Suppressor macrophage treated with lipopolysaccharide for 1 hour (primary cell): ENCODE measurements around the gene TRABD.

Experiments
- DNase-seq, 3 donors: peaks; one replicate each; pipeline ENCODE4 v3.0.0-alpha.2; 2020 to 2022

TRABD gene

GRCh38 chr22:50204571-50204970 lies 18.9 kb downstream of the TRABD start:
- DNase-seq = peak; percentile 45 to 72 (median 68)

DNA sequence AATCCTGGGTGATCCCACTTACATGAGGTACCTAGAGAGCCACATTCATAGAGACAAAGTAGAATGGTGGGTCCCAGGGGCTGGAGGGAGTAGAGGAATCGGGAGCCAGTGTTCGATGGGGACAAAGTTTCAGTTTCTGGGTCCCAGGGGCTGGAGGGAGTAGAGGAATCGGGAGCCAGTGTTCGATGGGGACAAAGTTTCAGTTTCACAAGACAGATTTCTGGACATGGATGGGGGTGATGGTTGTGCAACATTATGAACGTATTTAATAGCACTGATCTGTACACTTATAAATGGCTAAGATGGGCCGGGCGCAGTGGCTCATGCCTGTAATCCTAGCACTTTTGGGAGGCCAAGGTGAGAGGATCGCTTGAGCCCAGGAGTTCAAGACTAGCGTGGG lies 19.3 kb downstream of the TRABD start:
- peak in 1 of 3 donors; percentile 30 for DNase-seq

DNA sequence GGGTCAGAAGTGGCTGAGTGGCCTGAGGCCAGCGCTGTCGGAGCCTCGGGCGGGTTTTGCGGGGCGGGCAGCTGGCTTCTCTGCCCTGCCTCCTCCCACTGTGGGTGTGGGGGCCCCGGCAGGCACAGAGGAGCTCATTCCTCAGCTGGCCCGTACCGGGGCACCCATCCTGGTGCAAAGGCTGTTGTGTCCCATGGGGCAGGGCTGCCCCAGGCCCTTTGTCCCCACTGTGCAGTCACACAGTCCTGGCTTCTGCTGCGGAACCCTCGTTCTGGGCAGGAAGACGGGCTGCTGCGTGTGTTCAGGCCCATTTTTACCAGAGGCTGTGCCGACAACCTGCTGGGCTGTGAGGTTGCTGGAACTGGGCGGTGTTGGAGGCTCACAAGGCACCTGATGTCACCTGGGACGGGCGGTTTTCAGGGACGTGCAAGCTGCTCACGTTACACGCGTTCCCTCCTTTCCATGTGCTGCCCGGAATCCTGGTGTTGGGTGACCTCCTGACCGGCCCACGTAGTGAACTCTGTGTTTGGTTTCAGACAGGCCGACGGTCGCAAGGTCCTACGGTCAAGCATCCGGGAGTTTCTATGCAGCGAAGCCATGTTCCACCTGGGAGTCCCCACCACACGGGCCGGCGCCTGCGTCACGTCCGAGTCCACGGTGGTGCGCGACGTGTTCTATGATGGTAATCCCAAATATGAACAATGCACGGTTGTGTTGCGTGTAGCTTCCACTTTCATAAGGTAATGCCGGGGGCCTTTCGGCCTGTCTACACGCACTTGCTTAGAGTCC lies 20.3 kb downstream of the TRABD start:
- no peak for DNase-seq

GRCh38 chr22:50206599-50206998 lies 20.9 kb downstream of the TRABD start:
- peak in 2 of 3 donors; percentile 40 to 63 for DNase-seq

GRCh38 chr22:50207383-50208140 lies 21.8 kb downstream of the TRABD start:
- no peak for DNase-seq

GRCh38 chr22:50208430-50208938 lies 22.8 kb downstream of the TRABD start:
- no peak for DNase-seq

DNA sequence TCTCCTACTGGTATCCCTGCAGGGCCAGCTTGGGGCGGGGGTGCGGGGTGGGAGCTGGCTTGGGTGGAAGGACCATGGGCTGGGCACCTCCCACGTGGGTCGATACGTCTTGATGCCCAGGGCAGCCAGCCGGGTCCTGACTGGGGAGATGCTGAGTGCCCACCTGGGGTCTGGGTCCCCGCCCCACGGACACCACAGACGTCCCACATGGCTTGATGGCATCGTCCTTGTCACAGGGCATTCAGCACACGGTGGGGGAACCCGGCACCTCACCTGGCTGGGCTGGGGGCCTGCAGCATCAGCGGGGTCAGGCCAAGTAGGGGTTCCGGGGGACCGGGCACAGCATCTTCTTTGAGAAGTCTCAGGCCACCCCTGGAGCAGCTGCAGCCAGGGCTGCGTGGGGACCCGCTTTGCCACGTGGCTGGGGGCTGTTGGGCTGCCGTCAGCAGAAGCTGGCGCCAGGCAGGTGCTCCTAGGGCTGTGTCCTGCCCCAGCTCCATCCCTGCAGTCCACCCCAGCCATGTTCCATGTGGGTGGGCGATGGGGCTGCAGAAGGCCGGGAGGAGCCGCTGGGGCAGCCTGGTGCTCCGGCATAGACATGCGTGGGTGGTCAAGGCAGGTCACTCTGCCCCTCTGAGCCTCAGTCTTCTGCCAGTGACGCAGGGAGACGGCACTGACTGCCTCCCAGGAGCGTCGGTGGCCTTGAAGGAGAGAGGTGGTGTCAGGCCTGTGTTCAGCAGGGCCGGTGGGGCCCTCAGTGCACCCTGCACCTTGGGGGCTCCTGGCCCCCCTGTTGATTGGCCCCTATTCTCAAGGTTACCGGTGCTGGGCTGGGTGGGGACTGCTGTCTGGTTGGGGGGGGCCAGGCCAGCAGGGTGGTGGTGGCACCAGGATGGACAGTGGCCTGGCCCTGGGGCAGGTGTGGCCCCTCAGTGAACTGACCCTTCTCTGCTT lies 23.5 kb downstream of the TRABD start:
- DNase-seq = no peak

- peak; percentile 77 to 85 (median 84) for DNase-seq
Measured at GRCh38 chr22:50209893-50210292, 24.2 kb downstream of the TRABD start.

GRCh38 chr22:50210378-50211139 lies 24.8 kb downstream of the TRABD start:
- DNase-seq = no peak

DNA sequence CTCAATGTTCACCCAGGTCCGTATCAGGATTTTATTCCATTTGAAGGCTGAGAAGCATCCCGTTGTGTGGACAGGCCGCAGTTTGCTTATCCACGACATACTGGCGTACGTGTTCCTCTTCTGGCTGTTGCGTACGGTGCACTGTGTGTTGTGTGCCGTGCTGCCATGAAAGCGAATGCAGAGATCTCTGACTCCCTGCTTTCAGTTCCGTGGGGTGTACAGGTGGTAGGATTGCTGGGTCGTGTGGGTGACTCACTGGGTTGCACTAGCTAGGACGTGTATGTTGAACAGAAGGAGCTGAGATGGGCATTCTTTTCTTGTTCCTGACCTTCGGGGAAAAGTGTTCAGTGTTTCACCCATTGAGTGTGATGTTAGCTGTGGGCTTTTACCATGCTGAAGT lies 25.4 kb downstream of the TRABD start:
- no peak for DNase-seq

- DNase-seq = no peak
Measured at GRCh38 chr22:50213263-50213662, 27.6 kb downstream of the TRABD start.

GRCh38 chr22:50215297-50216054 lies 29.8 kb downstream of the TRABD start:
- DNase-seq = no peak

DNA sequence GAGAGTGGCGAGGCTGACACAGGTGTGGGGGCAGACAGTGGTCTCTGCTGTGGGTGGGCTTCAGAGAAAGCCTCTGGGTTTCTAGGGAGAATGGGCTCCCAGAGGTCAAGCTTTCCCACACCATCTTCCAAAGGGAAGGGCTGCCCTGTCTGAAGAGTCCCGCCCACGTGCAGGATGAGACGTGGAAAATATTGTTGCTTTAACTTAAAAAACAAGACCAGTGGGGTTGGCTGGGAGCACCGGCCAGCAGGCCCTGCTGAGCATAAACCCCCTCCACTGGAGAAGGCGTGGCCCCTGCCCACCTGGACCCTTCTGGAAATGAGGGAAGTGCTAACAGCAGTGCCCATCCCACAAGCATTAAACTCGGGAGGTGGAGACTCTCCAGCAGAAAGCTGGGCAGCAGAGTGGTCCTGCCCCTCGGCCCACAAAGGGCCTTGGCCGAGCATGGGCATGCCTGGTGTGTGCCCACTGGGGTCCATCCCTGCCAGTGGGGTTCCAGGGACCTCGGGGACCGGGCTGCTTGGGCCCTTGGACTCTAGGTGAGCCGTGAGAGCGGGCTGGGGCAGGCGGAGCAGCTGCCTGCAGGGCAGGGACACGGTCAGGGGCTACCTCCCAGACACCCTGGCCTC lies 30.5 kb downstream of the TRABD start:
- DNase-seq = no peak

- DNase-seq = no peak
Measured at GRCh38 chr22:50216684-50217520, 31.2 kb downstream of the TRABD start.

DNA sequence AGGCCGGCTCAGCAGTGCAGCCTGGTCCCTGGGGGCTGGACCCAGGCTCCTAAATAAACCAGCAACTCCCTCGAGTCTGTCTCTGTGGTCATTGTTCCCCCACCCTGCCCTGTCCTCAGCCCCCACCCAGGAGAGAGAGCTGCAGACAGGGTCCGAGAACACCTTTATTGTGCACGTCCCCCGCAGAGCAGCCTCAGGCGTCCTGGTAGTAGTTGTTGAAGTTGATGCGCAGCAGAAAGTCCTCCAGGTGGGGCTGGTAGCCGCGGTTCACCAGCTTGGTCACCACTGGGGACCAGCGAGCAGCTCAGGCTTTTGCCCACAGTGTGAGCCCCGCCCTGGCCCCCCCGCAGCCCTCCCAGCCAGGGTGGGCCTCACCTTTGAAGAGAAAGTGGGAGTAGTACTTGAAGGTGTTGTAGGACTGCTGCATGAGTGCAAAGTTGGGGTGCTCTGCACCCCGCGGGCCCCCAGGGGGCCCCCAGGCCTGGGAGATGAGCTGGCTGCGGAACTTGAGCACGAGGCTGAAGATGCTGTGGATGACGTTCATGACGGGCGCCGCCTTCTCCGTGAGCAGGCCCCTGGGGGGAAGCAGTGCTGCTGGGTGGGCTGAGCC lies 31.9 kb downstream of the TRABD start:
- no peak for DNase-seq

DNA sequence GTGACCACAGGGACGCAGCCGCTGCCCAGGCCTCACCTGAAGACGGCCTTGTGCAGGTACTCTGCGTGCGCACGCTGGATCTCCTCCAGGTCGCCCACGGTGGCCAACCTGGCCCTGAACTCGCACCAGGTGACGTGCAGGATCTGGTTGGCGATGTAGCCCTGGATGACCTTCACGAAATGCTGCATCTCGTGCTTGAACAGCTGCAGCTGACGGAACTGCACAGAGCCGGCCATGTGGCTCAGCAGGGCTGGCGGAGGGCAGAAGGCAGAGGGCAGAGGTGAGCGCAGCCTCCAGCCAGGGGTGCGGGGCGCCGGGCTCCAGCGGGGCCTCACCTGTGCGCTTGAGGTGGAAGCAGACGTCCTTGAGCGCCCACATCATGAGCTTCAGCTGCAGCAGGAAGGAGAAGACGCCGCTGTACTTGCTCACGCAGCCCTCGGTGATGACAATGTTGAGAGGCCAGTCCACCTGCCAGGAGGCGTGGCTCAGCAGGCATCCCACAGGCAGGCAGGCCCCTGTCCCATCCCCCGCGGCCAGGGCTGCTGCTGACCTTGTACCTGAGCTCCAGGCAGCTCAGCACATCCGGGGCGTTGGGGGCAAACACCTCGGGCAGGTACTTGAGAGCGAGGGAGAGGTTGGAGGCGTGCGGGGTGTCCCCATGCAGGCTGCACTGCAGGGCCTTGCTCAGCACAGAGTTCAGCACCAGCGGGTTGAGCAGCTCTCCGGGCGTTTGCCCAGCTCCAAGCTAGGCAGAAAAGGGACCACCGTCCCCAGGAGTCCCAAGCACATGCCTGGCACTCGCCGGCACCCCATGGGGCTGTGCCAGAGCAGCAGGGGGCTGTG lies 32.7 kb downstream of the TRABD start:
- DNase-seq = no peak

GRCh38 chr22:50218996-50219727 lies 33.4 kb downstream of the TRABD start:
- DNase-seq = peak in 2 of 3 donors; percentile 12 to 20
